Tibial nerve (tissue), 4 donors: ENCODE measurements around the gene GOSR1. TPM values are rescaled to one million over a fixed set of nuclear protein-coding genes. Genes with fewer than 3 reads are reported as not detected.
"Not testable (repeated sequence)": the region's sequence is repeated elsewhere in the genome, so short reads cannot be mapped to it uniquely, and the experiment has no call there.

Experiments
- DNase-seq, 2 donors: peaks; one replicate each; pipeline ENCODE4 v3.0.0-alpha.2; 2019; ENCODE audit warnings: low spot score in 2 of 2
- H3K27ac ChIP-seq, 4 donors: fragments of 200-600 bp; sonication (generic) in 3 of 4; one replicate each; pipeline ENCODE4 v1.5.1; 2017 to 2019; ENCODE audit warnings: mild to moderate bottlenecking in 1 of 4
- H3K27me3 ChIP-seq, 2 donors: fragments of 200-600 bp; sonication (generic) in 1 of 2; one replicate each; pipeline versions ENCODE4 v1.5.1 to v1.6.0; 2017 to 2019
- H3K36me3 ChIP-seq, 3 donors: fragments of 200-600 bp; sonication (generic); one replicate each; pipeline ENCODE4 v1.5.1; 2018 to 2019
- H3K4me1 ChIP-seq, 4 donors: fragments of 200-600 bp; sonication (generic) in 3 of 4; one replicate each; pipeline ENCODE4 v1.5.1; 2017 to 2019
- H3K4me3 ChIP-seq, 4 donors: fragments of 200-600 bp; sonication (generic) in 3 of 4; one replicate each; pipeline ENCODE4 v1.5.1; 2017 to 2019; ENCODE audit warnings: mild to moderate bottlenecking in 1 of 4, moderate library complexity in 1 of 4
- H3K9me3 ChIP-seq, 4 donors: fragments of 200-600 bp; sonication (generic) in 3 of 4; one replicate each; pipeline ENCODE4 v1.5.1; 2017 to 2019
- EP300 ChIP-seq, 2 donors: sonication (generic); formaldehyde crosslinking; IDR thresholded peaks; one replicate each; pipeline ENCODE4 v1.6.1; 2017; ENCODE audit warnings: antibody characterized with exemption in 2 of 2, mild to moderate bottlenecking in 1 of 2
- POLR2A ChIP-seq, 2 donors: fragments of 450-650 bp; IDR thresholded peaks; one replicate each; pipeline ENCODE4 v1.6.1; 2017; ENCODE audit warnings: antibody characterized with exemption in 2 of 2, mild to moderate bottlenecking in 2 of 2, moderate library complexity in 2 of 2
- WGBS, 2 donors: methylation state at CpG; one replicate each; pipeline ENCODE4 v1.1.5; 2018; 5-methylcytosine and 5-hydroxymethylcytosine counted together
- total RNA-seq, 4 donors: library from RNA; depleted of rRNA; stranded (reverse); fragments of >200 nt; gene quantifications; one replicate each; pipeline ENCODE4 v1.1.0, GENCODE V29; 2016
- TF ChIP-seq, protein P1 (sequence below), 5 experiments: fragments of 200-600 bp in 3 of 5; fragments of 450-650 bp in 2 of 5; sonication (generic) in 3 of 5; IDR thresholded peaks; one replicate each; pipeline ENCODE4 v1.5.1; 2016 to 2019; ENCODE audit warnings: antibody characterized with exemption in 5 of 5, mild to moderate bottlenecking in 3 of 5, moderate library complexity in 2 of 5

GOSR1 gene
- total RNA-seq, 4 donors from 2014 or later: 20.7 to 37.1 (median 26.4) TPM

GRCh38 chr17:30571921-30572320, 94.7 kb downstream of the GOSR1 start:
- H3K4me3 ChIP-seq: no peak overlapping the region
- H3K9me3 ChIP-seq: no peaks in the 10 kb centered on the region
- H3K4me1 ChIP-seq: no peaks in the 10 kb centered on the region
- TF ChIP-seq EP300 (IDR thresholded peaks at IDR 0.05): no peak
- TF ChIP-seq, protein P1, sequence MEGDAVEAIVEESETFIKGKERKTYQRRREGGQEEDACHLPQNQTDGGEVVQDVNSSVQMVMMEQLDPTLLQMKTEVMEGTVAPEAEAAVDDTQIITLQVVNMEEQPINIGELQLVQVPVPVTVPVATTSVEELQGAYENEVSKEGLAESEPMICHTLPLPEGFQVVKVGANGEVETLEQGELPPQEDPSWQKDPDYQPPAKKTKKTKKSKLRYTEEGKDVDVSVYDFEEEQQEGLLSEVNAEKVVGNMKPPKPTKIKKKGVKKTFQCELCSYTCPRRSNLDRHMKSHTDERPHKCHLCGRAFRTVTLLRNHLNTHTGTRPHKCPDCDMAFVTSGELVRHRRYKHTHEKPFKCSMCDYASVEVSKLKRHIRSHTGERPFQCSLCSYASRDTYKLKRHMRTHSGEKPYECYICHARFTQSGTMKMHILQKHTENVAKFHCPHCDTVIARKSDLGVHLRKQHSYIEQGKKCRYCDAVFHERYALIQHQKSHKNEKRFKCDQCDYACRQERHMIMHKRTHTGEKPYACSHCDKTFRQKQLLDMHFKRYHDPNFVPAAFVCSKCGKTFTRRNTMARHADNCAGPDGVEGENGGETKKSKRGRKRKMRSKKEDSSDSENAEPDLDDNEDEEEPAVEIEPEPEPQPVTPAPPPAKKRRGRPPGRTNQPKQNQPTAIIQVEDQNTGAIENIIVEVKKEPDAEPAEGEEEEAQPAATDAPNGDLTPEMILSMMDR (IDR thresholded peaks at IDR 0.05): no peak
- no peak for TF ChIP-seq POLR2A (IDR thresholded peaks at IDR 0.05)
- H3K27me3 ChIP-seq: peaks cover 0 to 7% of the 10 kb centered on the region in 2 donors
- no peak overlapping the region for H3K27ac ChIP-seq
- no peak for DNase-seq
- H3K36me3 ChIP-seq: no peaks in the 10 kb centered on the region
- 85 to 95% methylated on average over 7 of the region's 7 CpGs for WGBS, 2 donors

GRCh38 chr17:30572651-30573554, 95.7 kb downstream of the GOSR1 start:
- H3K4me1 ChIP-seq, DNase-seq, H3K27me3 ChIP-seq, H3K36me3 ChIP-seq, H3K4me3 ChIP-seq, H3K9me3 ChIP-seq, H3K27ac ChIP-seq: not testable (repeated sequence)
- WGBS, 2 donors: 74 to 79% methylated on average over 15 to 16 of the region's 17 CpGs

DNA sequence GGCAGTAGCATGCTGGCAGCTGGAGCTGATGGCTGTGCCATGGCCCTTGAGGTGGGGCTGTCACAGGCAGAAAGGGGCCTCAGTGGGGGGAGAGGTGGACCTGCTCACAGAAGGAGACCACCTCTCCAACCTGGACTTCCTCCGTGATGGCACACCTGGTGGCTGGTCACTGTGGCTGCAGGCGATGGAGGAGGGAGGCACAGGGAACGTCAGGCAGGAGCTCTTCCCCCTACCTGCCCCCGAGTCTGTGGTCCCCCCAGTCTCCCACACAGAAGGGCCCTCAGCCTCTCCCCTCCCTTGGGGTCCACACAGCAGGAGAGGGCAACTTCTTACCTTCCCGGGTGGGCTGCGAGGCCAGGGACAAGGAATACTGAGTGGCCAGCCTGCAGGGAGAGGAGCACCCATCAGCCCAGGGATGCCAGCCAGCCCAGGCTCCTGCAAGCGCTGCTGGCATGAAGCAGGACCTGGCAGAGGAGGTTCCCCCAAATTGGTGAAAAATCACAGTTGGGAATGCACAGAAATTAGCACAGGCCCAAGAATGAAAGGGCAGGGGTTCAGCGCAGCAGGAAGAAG, 96.5 kb downstream of the GOSR1 start:
- H3K27ac ChIP-seq: no peak overlapping the region
- H3K36me3 ChIP-seq: no peaks in the 10 kb centered on the region
- peaks cover 0 to 7% of the 10 kb centered on the region in 2 donors for H3K27me3 ChIP-seq
- no peak for TF ChIP-seq EP300 (IDR thresholded peaks at IDR 0.05)
- no peak for TF ChIP-seq POLR2A (IDR thresholded peaks at IDR 0.05)
- no peak for DNase-seq
- H3K9me3 ChIP-seq: no peaks in the 10 kb centered on the region
- no peak overlapping the region for H3K4me3 ChIP-seq
- H3K4me1 ChIP-seq: no peaks in the 10 kb centered on the region
- WGBS, 2 donors: 69 to 70% methylated on average over 6 to 8 of the region's 8 CpGs

DNA sequence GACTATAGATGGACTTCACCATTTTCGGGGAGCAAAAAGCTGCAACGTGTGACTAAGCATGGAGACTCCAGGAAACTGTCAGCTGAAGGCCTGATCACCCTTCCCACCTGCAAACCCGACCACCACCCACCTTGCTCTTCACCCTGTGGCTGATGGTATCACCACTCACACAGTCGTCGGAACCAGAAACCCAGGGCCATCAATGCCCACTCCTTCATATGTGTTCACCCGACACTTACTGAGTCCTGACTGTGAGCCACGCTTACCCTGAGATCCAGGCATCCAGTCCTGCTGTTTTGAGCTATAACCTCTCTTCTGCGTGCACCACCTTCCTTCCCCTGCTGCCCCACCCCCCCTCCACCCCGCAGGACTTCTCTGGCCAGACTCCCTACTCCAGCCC, 97.1 kb downstream of the GOSR1 start:
- H3K4me1 ChIP-seq, H3K27ac ChIP-seq, H3K9me3 ChIP-seq, H3K36me3 ChIP-seq, H3K27me3 ChIP-seq, DNase-seq, H3K4me3 ChIP-seq: not testable (repeated sequence)
- WGBS, 2 donors: 73 to 76% methylated on average over 9 of the region's 9 CpGs

DNA sequence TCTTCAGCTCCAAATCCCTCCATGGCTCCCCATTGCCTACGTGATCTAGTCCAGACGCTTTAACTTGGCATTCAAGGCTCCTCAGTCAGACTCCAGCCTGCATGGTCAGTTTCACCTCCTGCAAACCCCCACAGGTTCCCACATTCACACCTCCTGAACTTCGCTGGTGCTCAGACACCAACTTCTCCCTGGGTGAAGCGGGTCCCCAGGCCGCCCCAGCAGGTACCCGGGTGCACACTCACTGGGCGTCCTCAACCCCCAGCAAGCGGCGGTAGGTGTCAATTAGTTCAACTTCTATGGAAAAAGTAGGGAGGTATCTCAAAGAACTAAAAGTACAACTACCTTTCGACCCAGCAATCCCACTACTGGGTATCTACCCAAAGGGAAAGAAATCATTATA, 97.6 kb downstream of the GOSR1 start:
- H3K4me1 ChIP-seq, DNase-seq, H3K9me3 ChIP-seq, H3K4me3 ChIP-seq, H3K27me3 ChIP-seq, H3K36me3 ChIP-seq, H3K27ac ChIP-seq: not testable (repeated sequence)
- 92% methylated on average over 10 of the region's 10 CpGs for WGBS, 2 donors

DNA sequence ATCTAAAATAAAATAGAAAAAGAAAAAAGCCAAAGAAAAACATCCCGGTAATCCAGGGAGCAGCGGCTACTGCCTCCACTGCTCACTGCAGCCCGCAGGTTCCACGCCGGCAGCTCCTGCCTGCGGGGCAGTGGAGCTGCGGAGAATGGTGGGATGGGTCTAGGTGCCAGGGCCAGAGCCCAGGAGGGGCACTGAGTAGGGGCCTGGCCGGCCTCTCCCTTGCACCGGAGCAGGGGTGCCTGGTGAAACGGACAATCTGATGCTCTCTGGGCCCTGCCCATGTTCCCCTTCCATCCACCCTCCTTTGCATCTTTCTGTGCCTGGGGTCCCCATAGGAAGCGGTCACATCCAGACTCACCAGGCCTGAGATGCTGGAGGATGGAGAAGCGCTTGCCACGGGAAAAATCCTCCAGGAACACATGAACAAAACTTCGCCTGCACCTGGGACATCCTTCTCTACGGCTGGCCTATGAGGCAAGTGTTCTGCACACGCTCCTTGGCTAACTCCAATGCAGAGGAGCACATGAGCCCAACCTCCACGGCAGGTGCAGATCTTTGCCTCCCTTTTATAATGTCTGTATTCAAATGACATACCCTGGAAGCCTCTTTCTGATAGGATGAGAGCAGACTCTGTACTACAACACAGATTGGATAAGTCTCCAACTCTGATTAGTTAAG, 98.6 kb downstream of the GOSR1 start:
- WGBS, 2 donors: 84 to 85% methylated on average over 17 of the region's 17 CpGs
- not testable (repeated sequence) for H3K4me3 ChIP-seq, H3K27ac ChIP-seq, H3K4me1 ChIP-seq, DNase-seq, H3K9me3 ChIP-seq, H3K36me3 ChIP-seq, H3K27me3 ChIP-seq

GRCh38 chr17:30576326-30576861, 99.2 kb downstream of the GOSR1 start:
- H3K36me3 ChIP-seq: no peaks in the 10 kb centered on the region
- no peak overlapping the region for H3K4me3 ChIP-seq
- no peaks in the 10 kb centered on the region for H3K4me1 ChIP-seq
- peaks cover 0 to under 1% of the 10 kb centered on the region in 2 donors for H3K27me3 ChIP-seq
- no peak overlapping the region for H3K27ac ChIP-seq
- TF ChIP-seq POLR2A (IDR thresholded peaks at IDR 0.05) (no peak), EP300 (IDR thresholded peaks at IDR 0.05) (no peak)
- TF ChIP-seq, protein P1 (IDR thresholded peaks at IDR 0.05): no peak
- no peak for DNase-seq
- H3K9me3 ChIP-seq: no peaks in the 10 kb centered on the region
- 86 to 87% methylated on average over 29 to 30 of the region's 30 CpGs for WGBS, 2 donors

Other genes with a start within 250 kb of the GOSR1 start
- 1 to 10 TPM in 3 of 4 donors, under 1 TPM in 1; under 0.01 to 4.0 (median 2.5) TPM for gene SLC6A4, start 241.7 kb upstream of the GOSR1 start, total RNA-seq
- gene BLMH, start 185.5 kb upstream of the GOSR1 start, total RNA-seq: 10 to 100 TPM; 18.1 to 35.7 (median 28.1) TPM
- not detected for gene TMIGD1, start 143.4 kb upstream of the GOSR1 start, total RNA-seq
- gene CPD, start 98.5 kb upstream of the GOSR1 start, total RNA-seq: 100 to 1,000 TPM in 1 of 4 donors, 10 to 100 TPM in 3; 38.5 to 112 (median 60.3) TPM